ACHN (cell line): ENCODE measurements around the gene ZNF442.
"Not testable (repeated sequence)": the region's sequence is repeated elsewhere in the genome, so short reads cannot be mapped to it uniquely, and the experiment has no call there.

Experiments
- DNase-seq: peaks from one replicate; pipeline ENCODE4 v3.0.0-alpha.2; 2015
- in situ Hi-C: cut with HindIII; loops from 2 replicates; pipeline ENCODE4 v1.10.0; 2017; ENCODE audit warnings: low sequenced_read_pairs, low pct_ligation_motif_present, low pct_unique_long_range_greater_than_20kb

Gene ZNF442

GRCh38 chr19:12333162-12334159, 32.0 kb downstream of the ZNF442 start, which contains the start of gene ZNF563:
Gene ZNF563, minus strand, starts transcription at chr19:12333633. Its CDS starts 151 bp downstream, at chr19:12333482.
- in situ Hi-C loops = no loop called here
- DNase-seq = no peak

GRCh38 chr19:12331211-12331941, 34.1 kb downstream of the ZNF442 start:
- in situ Hi-C loops = no loop called here
- DNase-seq = no peak

- in situ Hi-C loops = no loop called here
- DNase-seq = no peak
Observed at GRCh38 chr19:12330340-12330739, 35.1 kb downstream of the ZNF442 start.

GRCh38 chr19:12325690-12326089, 39.8 kb downstream of the ZNF442 start:
- DNase-seq = no peak
- in situ Hi-C loops = no loop called here

GRCh38 chr19:12318782-12319413, 46.6 kb downstream of the ZNF442 start:
- DNase-seq = no peak
- in situ Hi-C loops = no loop called here

- in situ Hi-C loops = no loop called here
- DNase-seq = no peak
Observed at GRCh38 chr19:12314553-12314952, 50.9 kb downstream of the ZNF442 start.

- DNase-seq, in situ Hi-C loops: not testable (repeated sequence)
Observed at GRCh38 chr19:12308891-12309290, 56.6 kb downstream of the ZNF442 start.
